Measurements from ENCODE around the gene DISP3. TPM values are rescaled to one million over a fixed set of nuclear protein-coding genes. Genes with fewer than 3 reads are reported as not detected.

The DISP3 gene
- total and polyA plus RNA-seq, 12 donors: 0.04 to 2.8 (median 0.41) TPM; not detected in 1

GRCh38 chr1:11447903-11448302 lies 31.1 kb upstream of the DISP3 start:
- no peak overlapping the region for H3K27ac ChIP-seq
- H3K27me3 ChIP-seq: no peaks in the 10 kb centered on the region
- no peaks in the 10 kb centered on the region for H3K9me3 ChIP-seq (replicated peaks in 1 of 3)
- H3K4me3 ChIP-seq: no peak overlapping the region
- TF ChIP-seq, protein P1, sequence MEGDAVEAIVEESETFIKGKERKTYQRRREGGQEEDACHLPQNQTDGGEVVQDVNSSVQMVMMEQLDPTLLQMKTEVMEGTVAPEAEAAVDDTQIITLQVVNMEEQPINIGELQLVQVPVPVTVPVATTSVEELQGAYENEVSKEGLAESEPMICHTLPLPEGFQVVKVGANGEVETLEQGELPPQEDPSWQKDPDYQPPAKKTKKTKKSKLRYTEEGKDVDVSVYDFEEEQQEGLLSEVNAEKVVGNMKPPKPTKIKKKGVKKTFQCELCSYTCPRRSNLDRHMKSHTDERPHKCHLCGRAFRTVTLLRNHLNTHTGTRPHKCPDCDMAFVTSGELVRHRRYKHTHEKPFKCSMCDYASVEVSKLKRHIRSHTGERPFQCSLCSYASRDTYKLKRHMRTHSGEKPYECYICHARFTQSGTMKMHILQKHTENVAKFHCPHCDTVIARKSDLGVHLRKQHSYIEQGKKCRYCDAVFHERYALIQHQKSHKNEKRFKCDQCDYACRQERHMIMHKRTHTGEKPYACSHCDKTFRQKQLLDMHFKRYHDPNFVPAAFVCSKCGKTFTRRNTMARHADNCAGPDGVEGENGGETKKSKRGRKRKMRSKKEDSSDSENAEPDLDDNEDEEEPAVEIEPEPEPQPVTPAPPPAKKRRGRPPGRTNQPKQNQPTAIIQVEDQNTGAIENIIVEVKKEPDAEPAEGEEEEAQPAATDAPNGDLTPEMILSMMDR (IDR thresholded peaks at IDR 0.05): no peak
- TF ChIP-seq POLR2A (IDR thresholded peaks at IDR 0.05): no peak
- intact Hi-C loops (cut with DNase I): no loop called here
- H3K4me1 ChIP-seq (replicated peaks in 1 of 2): no peaks in the 10 kb centered on the region
- DNase-seq: no peak
- H3K36me3 ChIP-seq (replicated peaks in 1 of 2): no peaks in the 10 kb centered on the region
- 65 to 82% (median 73%) methylated on average over 7 to 10 of the region's 10 CpGs for WGBS, 4 donors

DNA sequence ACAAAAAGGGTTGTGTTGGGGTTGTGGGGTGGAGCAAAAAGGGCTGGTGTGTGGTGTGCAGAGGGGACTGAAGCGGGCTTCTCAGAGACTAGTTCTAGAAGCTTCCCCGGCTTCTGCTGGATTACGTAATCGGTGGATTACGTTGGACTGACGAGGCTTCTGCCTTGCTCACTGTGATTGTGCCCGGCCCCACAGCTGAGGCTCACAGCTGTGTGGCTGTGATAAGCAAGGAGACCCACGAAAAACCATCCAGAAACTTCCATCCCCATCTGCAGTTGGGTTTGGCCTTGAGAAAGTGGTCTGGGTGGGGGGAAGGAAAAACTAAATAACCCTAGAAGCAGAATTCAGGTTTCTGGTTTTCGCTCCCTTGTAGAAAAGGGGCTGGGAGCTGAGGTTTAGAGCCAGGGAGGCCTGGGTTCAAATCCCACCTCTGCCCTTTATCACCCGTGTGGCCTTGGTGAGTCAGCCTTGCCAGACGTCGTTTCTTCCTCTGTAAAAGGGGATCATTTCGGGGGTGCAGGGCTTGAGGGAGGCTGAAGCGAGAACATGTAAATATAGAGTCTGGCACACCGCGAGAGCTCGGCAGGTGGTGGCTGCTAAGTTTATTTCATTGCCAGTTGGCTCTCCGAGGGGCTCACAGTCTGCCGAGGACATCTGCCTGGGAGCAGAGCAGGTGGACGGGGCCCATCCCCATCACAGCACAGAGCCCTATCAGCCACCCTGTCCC lies 30.4 kb upstream of the DISP3 start:
- Histone ChIP-seq H3K27me3 (no peaks in the 10 kb centered on the region), H3K27ac (no peak overlapping the region), H3K4me1 (replicated peaks in 1 of 2) (no peaks in the 10 kb centered on the region), H3K36me3 (replicated peaks in 1 of 2) (no peaks in the 10 kb centered on the region), H3K4me3 (no peak overlapping the region), H3K9me3 (replicated peaks in 1 of 3) (no peaks in the 10 kb centered on the region)
- intact Hi-C loops (cut with DNase I): no loop called here
- DNase-seq: no peak
- TF ChIP-seq, protein P1 (IDR thresholded peaks at IDR 0.05): no peak
- TF ChIP-seq POLR2A (IDR thresholded peaks at IDR 0.05): no peak
- 65 to 72% (median 69%) methylated on average over 15 to 20 of the region's 20 CpGs for WGBS, 4 donors

DNA sequence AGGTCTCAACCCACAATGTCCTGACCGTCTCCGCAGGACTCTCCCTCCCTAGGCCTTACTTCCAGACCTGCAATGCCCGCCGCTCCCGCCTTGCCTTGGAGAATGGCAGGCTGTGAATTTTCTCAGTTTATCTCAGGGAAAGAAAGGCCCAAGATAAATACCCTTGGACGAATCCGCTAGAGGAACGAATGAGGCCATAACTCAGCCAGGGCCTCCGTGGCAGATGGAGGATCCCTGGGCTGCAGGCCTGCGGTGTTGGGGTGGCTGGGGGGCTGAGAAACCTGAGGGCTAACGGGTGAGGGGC lies 29.9 kb upstream of the DISP3 start:
- whole genome bisulfite sequencing, 4 donors: 68 to 78% (median 74%) methylated on average over 11 of the region's 11 CpGs
- peaks cover 3% of the 10 kb centered on the region for H3K27me3 ChIP-seq
- TF ChIP-seq, protein P1 (IDR thresholded peaks at IDR 0.05): no peak
- TF ChIP-seq POLR2A (IDR thresholded peaks at IDR 0.05): no peak
- no peaks in the 10 kb centered on the region for H3K9me3 ChIP-seq (replicated peaks in 1 of 3)
- intact Hi-C loops (cut with DNase I): no loop called here
- H3K4me3 ChIP-seq: no peak overlapping the region
- no peaks in the 10 kb centered on the region for H3K36me3 ChIP-seq (replicated peaks in 1 of 2)
- no peak for DNase-seq
- H3K27ac ChIP-seq: no peak overlapping the region
- no peaks in the 10 kb centered on the region for H3K4me1 ChIP-seq (replicated peaks in 1 of 2)

DNA sequence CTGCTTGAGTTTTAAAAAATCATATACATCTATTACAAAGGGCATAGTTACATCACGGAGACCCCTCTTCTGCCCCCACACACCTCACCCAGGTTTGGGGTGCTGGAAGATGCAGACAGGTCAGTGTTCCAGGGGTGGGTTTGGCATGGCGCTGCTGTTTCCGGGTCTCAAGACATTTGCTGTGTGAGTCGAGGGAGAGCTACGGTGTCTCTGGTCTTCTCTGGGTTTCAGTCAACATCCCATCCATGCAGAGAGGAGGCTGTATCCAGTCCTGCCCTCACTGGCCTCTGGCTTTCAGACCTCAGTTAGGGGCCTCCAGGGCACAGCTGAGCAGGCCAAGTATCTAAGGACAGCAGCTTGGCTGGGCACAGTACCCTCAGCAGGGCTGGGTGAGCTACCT lies 28.6 kb upstream of the DISP3 start:
- TF ChIP-seq POLR2A (IDR thresholded peaks at IDR 0.05): no peak
- TF ChIP-seq, protein P1 (IDR thresholded peaks at IDR 0.05): no peak
- no peak overlapping the region for H3K4me3 ChIP-seq
- H3K9me3 ChIP-seq (replicated peaks in 1 of 3): no peaks in the 10 kb centered on the region
- no peaks in the 10 kb centered on the region for H3K36me3 ChIP-seq (replicated peaks in 1 of 2)
- no peak for DNase-seq
- intact Hi-C loops (cut with DNase I): no loop called here
- no peak overlapping the region for H3K27ac ChIP-seq
- 79 to 87% (median 81%) methylated on average over 3 to 5 of the region's 5 CpGs for WGBS, 4 donors
- no peaks in the 10 kb centered on the region for H3K4me1 ChIP-seq (replicated peaks in 1 of 2)
- peaks cover 7% of the 10 kb centered on the region for H3K27me3 ChIP-seq
